ENCODE results near the gene LMF1. TPM values are rescaled to one million over a fixed set of nuclear protein-coding genes. Genes with fewer than 3 reads are reported as not detected.
A peak's percentile ranks its signal among the peaks of the same experiment; 100 is the strongest.

Gene LMF1
- total and polyA plus RNA-seq, 8 donors = 7.6 to 121 (median 15.8) TPM

DNA sequence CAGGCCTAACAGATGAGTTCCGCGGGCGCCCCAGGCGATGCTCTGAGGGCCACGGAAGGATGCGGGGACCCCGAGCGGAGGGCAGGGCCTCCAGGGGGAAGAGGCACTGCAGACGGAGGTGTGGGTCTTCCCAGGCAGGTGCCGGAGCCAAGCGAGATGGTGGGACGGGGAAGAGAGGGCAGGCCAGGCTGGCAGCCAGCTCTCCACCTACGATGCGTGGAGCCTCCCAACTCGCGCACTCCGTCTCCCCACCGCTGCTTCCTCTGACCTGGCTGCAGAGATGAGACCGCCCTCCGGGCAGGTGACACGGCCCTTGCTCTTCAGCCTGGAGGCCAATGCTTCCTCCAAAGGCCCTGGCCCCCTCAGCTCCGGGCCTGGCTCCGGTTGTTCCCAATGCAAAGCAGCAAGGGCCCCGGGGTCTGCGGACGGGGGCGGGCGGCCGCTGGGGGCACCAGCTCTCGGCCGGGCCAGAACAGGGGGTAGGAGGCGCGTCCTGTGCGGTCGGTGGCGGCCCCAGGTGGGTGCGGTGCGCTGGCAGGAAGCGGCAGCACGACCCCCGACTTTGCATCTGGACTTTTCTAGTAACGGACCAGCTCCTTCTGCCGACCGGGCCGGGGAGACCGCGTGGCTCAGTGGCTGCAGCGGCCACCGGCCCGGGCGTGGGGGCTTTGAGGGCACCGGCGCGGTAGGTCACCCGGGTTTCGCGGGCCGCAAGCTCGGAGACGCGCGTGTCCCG is 9.2 kb upstream of the LMF1 start:
- Histone ChIP-seq H3K9me3 (no peaks in the 10 kb centered on the region), H3K4me3 (peak overlapping the region; percentile 51 to 65 (median 58)), H3K36me3 (no peaks in the 10 kb centered on the region), H3K27ac (peak overlapping the region in 1 of 5 donors; percentile 29), H3K4me1 (peaks cover 10 to 43% (median 33%) of the 10 kb centered on the region in 4 donors), H3K27me3 (peaks cover 8 to 76% (median 42%) of the 10 kb centered on the region in 3 donors)
- DNase-seq = no peak
- WGBS, 5 donors = 34 to 69% (median 39%) methylated on average over 28 to 63 of the region's 63 CpGs
- intact Hi-C loops (cut with DNase I; ENCODE audit: low total_unique reads) = no loop called here
- TF ChIP-seq, protein P1, sequence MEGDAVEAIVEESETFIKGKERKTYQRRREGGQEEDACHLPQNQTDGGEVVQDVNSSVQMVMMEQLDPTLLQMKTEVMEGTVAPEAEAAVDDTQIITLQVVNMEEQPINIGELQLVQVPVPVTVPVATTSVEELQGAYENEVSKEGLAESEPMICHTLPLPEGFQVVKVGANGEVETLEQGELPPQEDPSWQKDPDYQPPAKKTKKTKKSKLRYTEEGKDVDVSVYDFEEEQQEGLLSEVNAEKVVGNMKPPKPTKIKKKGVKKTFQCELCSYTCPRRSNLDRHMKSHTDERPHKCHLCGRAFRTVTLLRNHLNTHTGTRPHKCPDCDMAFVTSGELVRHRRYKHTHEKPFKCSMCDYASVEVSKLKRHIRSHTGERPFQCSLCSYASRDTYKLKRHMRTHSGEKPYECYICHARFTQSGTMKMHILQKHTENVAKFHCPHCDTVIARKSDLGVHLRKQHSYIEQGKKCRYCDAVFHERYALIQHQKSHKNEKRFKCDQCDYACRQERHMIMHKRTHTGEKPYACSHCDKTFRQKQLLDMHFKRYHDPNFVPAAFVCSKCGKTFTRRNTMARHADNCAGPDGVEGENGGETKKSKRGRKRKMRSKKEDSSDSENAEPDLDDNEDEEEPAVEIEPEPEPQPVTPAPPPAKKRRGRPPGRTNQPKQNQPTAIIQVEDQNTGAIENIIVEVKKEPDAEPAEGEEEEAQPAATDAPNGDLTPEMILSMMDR (IDR thresholded peaks at IDR 0.05) = no peak
- TF ChIP-seq POLR2AphosphoS5 (IDR thresholded peaks at IDR 0.05) (no peak), EP300 (IDR thresholded peaks at IDR 0.05) (no peak), POLR2A (IDR thresholded peaks at IDR 0.05) (no peak)

DNA sequence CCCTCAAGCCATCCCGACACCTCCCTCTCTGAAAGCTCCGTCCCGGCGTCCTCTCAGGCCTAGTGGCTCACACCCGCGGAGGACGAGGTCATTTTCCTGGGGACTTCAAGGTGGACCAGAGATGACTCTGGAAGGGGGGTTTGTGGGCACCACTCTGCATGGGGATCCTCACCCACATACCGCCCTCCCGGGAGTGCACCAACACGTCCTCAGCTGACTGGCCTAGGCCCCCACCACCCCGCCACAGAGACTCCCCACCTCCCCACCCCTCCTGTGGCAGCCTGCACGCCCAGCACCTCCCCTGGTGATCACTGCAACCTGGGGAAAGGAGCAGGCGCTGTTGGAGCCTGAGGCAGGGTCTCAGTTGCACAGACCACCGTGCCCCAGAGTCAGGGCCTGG is 8.4 kb upstream of the LMF1 start:
- TF ChIP-seq POLR2AphosphoS5 (IDR thresholded peaks at IDR 0.05) (no peak), POLR2A (IDR thresholded peaks at IDR 0.05) (no peak), EP300 (IDR thresholded peaks at IDR 0.05) (no peak)
- TF ChIP-seq, protein P1 (IDR thresholded peaks at IDR 0.05) = no peak
- intact Hi-C loops (cut with DNase I; ENCODE audit: low total_unique reads) = no loop called here
- 80 to 95% (median 88%) methylated on average over 1 to 14 of the region's 14 CpGs for WGBS, 5 donors
- peaks cover 10 to 43% (median 33%) of the 10 kb centered on the region in 4 donors for H3K4me1 ChIP-seq
- no peak for DNase-seq
- H3K36me3 ChIP-seq = no peaks in the 10 kb centered on the region
- no peak overlapping the region for H3K27ac ChIP-seq
- peaks cover 8 to 67% (median 42%) of the 10 kb centered on the region in 3 donors for H3K27me3 ChIP-seq
- no peaks in the 10 kb centered on the region for H3K9me3 ChIP-seq
- H3K4me3 ChIP-seq = no peak overlapping the region

DNA sequence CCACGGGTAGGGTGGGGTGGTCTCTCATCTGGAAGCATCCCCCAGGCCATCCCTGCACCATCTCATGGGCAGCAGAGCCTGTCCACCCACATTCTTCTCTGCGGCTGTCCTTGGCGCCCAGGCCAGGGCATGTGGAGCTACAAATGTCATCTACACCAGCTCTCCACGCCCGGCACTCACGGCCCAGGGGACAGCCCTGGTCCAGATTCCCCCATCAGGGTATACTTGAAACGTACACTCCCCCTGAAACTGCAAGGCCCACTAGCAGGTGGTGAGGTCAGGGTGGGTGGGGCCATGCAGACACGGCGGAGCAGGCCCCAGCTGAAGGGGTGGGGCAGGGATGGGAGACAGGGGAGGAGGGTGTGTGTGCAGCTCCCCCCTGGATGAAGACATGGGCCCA is 7.6 kb upstream of the LMF1 start:
- DNase-seq = no peak
- no peaks in the 10 kb centered on the region for H3K36me3 ChIP-seq
- H3K27me3 ChIP-seq = peaks cover 8 to 59% (median 39%) of the 10 kb centered on the region in 3 donors
- 65 to 80% (median 74%) methylated on average over 7 to 9 of the region's 9 CpGs for WGBS, 5 donors
- H3K4me3 ChIP-seq = no peak overlapping the region
- intact Hi-C loops (cut with DNase I; ENCODE audit: low total_unique reads) = no loop called here
- peaks cover 10 to 43% (median 33%) of the 10 kb centered on the region in 4 donors for H3K4me1 ChIP-seq
- no peak for TF ChIP-seq POLR2A (IDR thresholded peaks at IDR 0.05)
- TF ChIP-seq EP300 (IDR thresholded peaks at IDR 0.05) = no peak
- no peaks in the 10 kb centered on the region for H3K9me3 ChIP-seq
- H3K27ac ChIP-seq = no peak overlapping the region

DNA sequence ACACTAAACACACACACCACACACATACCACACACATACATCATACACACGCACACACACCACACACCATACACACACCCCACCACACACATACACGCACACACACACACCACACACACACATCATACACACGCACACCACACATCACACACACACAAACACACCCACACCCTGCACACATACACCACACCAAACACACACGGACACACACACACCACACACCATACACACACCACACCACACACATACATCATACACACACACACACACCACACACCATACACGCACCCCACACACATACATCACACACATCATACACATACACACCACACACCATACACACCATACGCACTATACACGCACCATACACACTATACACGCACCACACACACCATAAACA is 7.1 kb upstream of the LMF1 start:
- no peak overlapping the region for H3K4me3 ChIP-seq
- intact Hi-C loops (cut with DNase I; ENCODE audit: low total_unique reads) = no loop called here
- no peaks in the 10 kb centered on the region for H3K9me3 ChIP-seq
- H3K27ac ChIP-seq = no peak overlapping the region
- TF ChIP-seq POLR2AphosphoS5 (IDR thresholded peaks at IDR 0.05) = no peak
- no peak for TF ChIP-seq POLR2A (IDR thresholded peaks at IDR 0.05)
- TF ChIP-seq, protein P1 (IDR thresholded peaks at IDR 0.05) = no peak
- TF ChIP-seq EP300 (IDR thresholded peaks at IDR 0.05) = no peak
- WGBS, 5 donors = 62 to 99% (median 94%) methylated on average over 8 of the region's 8 CpGs
- H3K36me3 ChIP-seq = no peaks in the 10 kb centered on the region
- peaks cover 8 to 54% (median 34%) of the 10 kb centered on the region in 3 donors for H3K27me3 ChIP-seq
- peaks cover 10 to 43% (median 33%) of the 10 kb centered on the region in 4 donors for H3K4me1 ChIP-seq
- no peak for DNase-seq
